Esophagus squamous epithelium (tissue), 4 donors: ENCODE results near the gene PRKCZ.

Experiments used
- POLR2A ChIP-seq, 4 donors: fragments of 450-650 bp; IDR thresholded peaks; one replicate each; pipeline ENCODE4 v1.6.1; 2017; ENCODE audit warnings: antibody characterized with exemption in 4 of 4, mild to moderate bottlenecking in 4 of 4, moderate library complexity in 3 of 4
- TF ChIP-seq, protein P1 (sequence below), 6 experiments: fragments of 450-650 bp in 4 of 6; fragments of 200-600 bp in 2 of 6; sonication (generic) in 2 of 6; IDR thresholded peaks; one replicate each; pipeline ENCODE4 v1.5.1; 2016 to 2019; ENCODE audit warnings: antibody characterized with exemption in 6 of 6, mild to moderate bottlenecking in 4 of 6, moderate library complexity in 4 of 6

DNA sequence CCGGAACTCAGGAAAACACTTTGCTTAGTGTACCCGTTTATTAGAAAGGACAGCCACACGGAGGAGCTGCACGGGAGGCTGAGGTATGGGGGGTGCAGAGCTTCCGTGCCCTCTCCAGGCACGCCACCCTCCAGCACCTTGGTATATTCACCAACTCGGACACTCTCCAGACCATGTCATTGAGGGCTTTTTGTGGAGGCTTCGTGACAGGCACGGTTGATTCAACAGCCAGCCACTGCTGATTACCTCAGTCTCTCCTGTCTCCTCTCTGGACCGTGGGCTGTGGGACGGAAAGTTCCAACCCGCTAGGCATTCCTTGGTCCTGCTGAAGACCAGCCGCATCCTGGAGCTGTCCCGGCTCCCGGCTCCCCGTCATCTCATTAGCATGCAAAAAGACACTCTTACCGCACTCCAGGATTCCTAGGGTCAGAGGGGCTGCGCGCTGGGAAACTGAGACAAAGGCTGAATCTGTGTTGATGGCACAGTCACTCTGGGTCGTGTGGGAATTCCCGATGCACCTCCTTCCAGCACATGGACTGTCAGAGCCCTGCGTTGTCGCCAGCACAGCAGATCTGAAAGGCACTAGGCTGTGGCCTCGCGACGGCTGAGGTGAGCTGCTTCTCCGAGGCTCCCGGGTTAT lies 65.6 kb downstream of the PRKCZ start:
- TF ChIP-seq, protein P1, sequence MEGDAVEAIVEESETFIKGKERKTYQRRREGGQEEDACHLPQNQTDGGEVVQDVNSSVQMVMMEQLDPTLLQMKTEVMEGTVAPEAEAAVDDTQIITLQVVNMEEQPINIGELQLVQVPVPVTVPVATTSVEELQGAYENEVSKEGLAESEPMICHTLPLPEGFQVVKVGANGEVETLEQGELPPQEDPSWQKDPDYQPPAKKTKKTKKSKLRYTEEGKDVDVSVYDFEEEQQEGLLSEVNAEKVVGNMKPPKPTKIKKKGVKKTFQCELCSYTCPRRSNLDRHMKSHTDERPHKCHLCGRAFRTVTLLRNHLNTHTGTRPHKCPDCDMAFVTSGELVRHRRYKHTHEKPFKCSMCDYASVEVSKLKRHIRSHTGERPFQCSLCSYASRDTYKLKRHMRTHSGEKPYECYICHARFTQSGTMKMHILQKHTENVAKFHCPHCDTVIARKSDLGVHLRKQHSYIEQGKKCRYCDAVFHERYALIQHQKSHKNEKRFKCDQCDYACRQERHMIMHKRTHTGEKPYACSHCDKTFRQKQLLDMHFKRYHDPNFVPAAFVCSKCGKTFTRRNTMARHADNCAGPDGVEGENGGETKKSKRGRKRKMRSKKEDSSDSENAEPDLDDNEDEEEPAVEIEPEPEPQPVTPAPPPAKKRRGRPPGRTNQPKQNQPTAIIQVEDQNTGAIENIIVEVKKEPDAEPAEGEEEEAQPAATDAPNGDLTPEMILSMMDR (IDR thresholded peaks at IDR 0.05), result no peak
- TF ChIP-seq POLR2A (IDR thresholded peaks at IDR 0.05), result no peak
